Endothelial cell of umbilical vein (primary cell): Measurements from ENCODE around the gene HSCB. TPM values are rescaled to one million over a fixed set of nuclear protein-coding genes. Genes with fewer than 3 reads are reported as not detected.

Experiments
- BruUV-seq: library from RNA; stranded (reverse); fragments of 400-500 nt; replicated peaks from 2 replicates; lab custom pipeline; 2021; lab: Mats Ljungman, UMichigan
- CTCF ChIA-PET: fragments of 300-600, 350-600 bp; sonication (Branson Sonifier 250); formaldehyde crosslinking; loops from one replicate; lab custom pipeline; 2021; ENCODE audit warnings: antibody characterized with exemption, inconsistent platforms; lab: Charles Lee
- POLR2A ChIA-PET: fragments of 300-600, 350-600 bp; sonication (Branson Sonifier 250); formaldehyde crosslinking; loops from one replicate; lab custom pipeline; 2021; ENCODE audit warnings: antibody characterized with exemption, inconsistent platforms; lab: Charles Lee
- DNase-seq: peaks from one replicate; pipeline ENCODE4 v3.0.0-alpha.2; 2011; ENCODE audit warnings: low read depth, low spot score
- FAIRE-seq: peaks from 2 replicates; lab custom pipeline; 2011; peaks lifted over from hg19 to GRCh38; lab: Jason Lieb, UNC
- H2AFZ ChIP-seq: 2 replicates; pipeline ENCODE4 v1.6.0; 2012; ENCODE audit warnings: low read depth, low read length, control low read depth, inconsistent platforms
- H3K27ac ChIP-seq: 2 replicates; pipeline ENCODE4 v1.5.1; 2011; ENCODE audit warnings: low read depth, mild to moderate bottlenecking, control low read depth, low read length, moderate library complexity; ENCODE audit not compliant: insufficient read depth
- H3K27me3 ChIP-seq, 2 experiments: 2 replicates each; pipeline versions ENCODE4 v1.6.0 to v1.6.1; 2011; ENCODE audit warnings: low read length in 2 of 2, mixed read lengths in 1 of 2; ENCODE audit not compliant: control insufficient read depth in 2 of 2, insufficient read depth in 2 of 2
- H3K36me3 ChIP-seq, 2 experiments: 2 replicates in 1 of 2; 3 replicates in 1 of 2; pipeline ENCODE4 v1.5.1; 2011; ENCODE audit warnings: low read length in 2 of 2, mild to moderate bottlenecking in 1 of 2, moderate library complexity in 1 of 2; ENCODE audit not compliant: control insufficient read depth in 2 of 2, insufficient read depth in 2 of 2; ENCODE audit errors: extremely low read depth in 1 of 2
- H3K4me1 ChIP-seq: 3 replicates; pipeline ENCODE4 v1.5.1; 2011; ENCODE audit warnings: mild to moderate bottlenecking, low read length; ENCODE audit not compliant: control insufficient read depth, insufficient read depth; ENCODE audit errors: extremely low read depth
- H3K4me2 ChIP-seq: 2 replicates; pipeline ENCODE4 v1.6.1; 2011; ENCODE audit warnings: low read length, control low read depth, mixed read lengths; ENCODE audit not compliant: insufficient read depth
- H3K4me3 ChIP-seq, 3 experiments: fragments of 200-600 bp in 1 of 3; sonication (generic), shearing (Covaris generic) in 1 of 3; replicated peaks in 1 of 3; 2 replicates each; pipeline ENCODE4 v1.5.1; 2011 to 2016; ENCODE audit warnings: control low read depth in 3 of 3, low read length in 3 of 3, mild to moderate bottlenecking in 2 of 3, inconsistent platforms in 1 of 3, low read depth in 1 of 3, moderate library complexity in 1 of 3; ENCODE audit not compliant: insufficient read depth in 1 of 3
- H3K79me2 ChIP-seq: 2 replicates; pipeline ENCODE4 v1.6.0; 2012; ENCODE audit warnings: low read length, inconsistent platforms; ENCODE audit not compliant: control insufficient read depth, insufficient read depth
- H3K9ac ChIP-seq: replicated peaks from 2 replicates; pipeline ENCODE3; 2011; ENCODE audit warnings: low read length, control low read depth; ENCODE audit not compliant: insufficient read depth; ENCODE audit errors: extremely low read depth
- H3K9me1 ChIP-seq: replicated peaks from 3 replicates; pipeline ENCODE4 v1.6.0; 2011; ENCODE audit warnings: mild to moderate bottlenecking, low read length; ENCODE audit not compliant: control insufficient read depth, insufficient read depth; ENCODE audit errors: extremely low read depth
- H3K9me3 ChIP-seq: replicated peaks from 2 replicates; pipeline ENCODE4 v1.5.1; 2012; ENCODE audit warnings: low read length, inconsistent platforms; ENCODE audit not compliant: control insufficient read depth, insufficient read depth
- H4K20me1 ChIP-seq: replicated peaks from 2 replicates; pipeline ENCODE3; 2011; ENCODE audit warnings: mild to moderate bottlenecking, low read length; ENCODE audit not compliant: control insufficient read depth, insufficient read depth; ENCODE audit errors: extremely low read depth
- CTCF ChIP-seq, 2 donors: IDR thresholded peaks; 1 replicate in 1 of 2; 2 replicates in 1 of 2; pipeline ENCODE4 v1.5.1; 2011; ENCODE audit warnings: low read length in 2 of 2, mild to moderate bottlenecking in 2 of 2, moderate library complexity in 2 of 2, control low read depth in 1 of 2, inconsistent platforms in 1 of 2, low read depth in 1 of 2; ENCODE audit not compliant: insufficient read depth in 1 of 2; ENCODE audit errors: extremely low read depth in 1 of 2
- EZH2 ChIP-seq: IDR thresholded peaks from 2 replicates; pipeline ENCODE4 v1.6.1; 2012; ENCODE audit warnings: borderline replicate concordance, low read depth, mild to moderate bottlenecking, moderate library complexity, low read length, inconsistent platforms; ENCODE audit not compliant: severe bottlenecking
- FOS ChIP-seq: IDR thresholded peaks from 2 replicates; pipeline ENCODE4 v1.6.1; 2011; ENCODE audit warnings: mild to moderate bottlenecking, low read length, moderate library complexity, borderline replicate concordance; ENCODE audit not compliant: insufficient read depth
- GATA2 ChIP-seq: IDR thresholded peaks from 2 replicates; pipeline ENCODE4 v1.7.0; 2011; ENCODE audit warnings: low read depth, mild to moderate bottlenecking, moderate library complexity, mixed read lengths, low read length; ENCODE audit not compliant: insufficient read length, insufficient read depth
- JUN ChIP-seq: IDR thresholded peaks from 2 replicates; pipeline ENCODE4 v1.6.1; 2011; ENCODE audit warnings: borderline replicate concordance, low read depth; ENCODE audit not compliant: insufficient read length, insufficient read depth
- MAX ChIP-seq: IDR thresholded peaks from 2 replicates; pipeline ENCODE4 v1.6.1; 2011; ENCODE audit not compliant: insufficient read depth, insufficient read length
- MYC ChIP-seq: IDR thresholded peaks from one replicate; pipeline ENCODE4 v1.6.1; 2011; ENCODE audit warnings: mild to moderate bottlenecking, low read depth, low read length
- POLR2A ChIP-seq: IDR thresholded peaks from 2 replicates; pipeline ENCODE4 v1.6.1; 2012; ENCODE audit warnings: low read depth, mild to moderate bottlenecking, control low read depth, low read length
- POLR2AphosphoS5 ChIP-seq: IDR thresholded peaks from 2 replicates; pipeline ENCODE4 v1.6.1; 2012; ENCODE audit warnings: low read depth, mild to moderate bottlenecking, control low read depth, low read length, moderate library complexity; ENCODE audit not compliant: insufficient read depth
- dilution Hi-C: fragments of 300-500 bp; cut with MboI; formaldehyde crosslinking; loops from one replicate; pipeline ENCODE4 v1.15.0; 2019; ENCODE audit warnings: low sequenced_read_pairs; ENCODE audit not compliant: extremely low pct_ligation_motif_present
- intact Hi-C: fragments of 100-400 bp; cut with micrococcal nuclease; formaldehyde crosslinking; loops from one replicate; pipeline ENCODE4 v1.10.0; 2022
- polyA plus RNA-seq, 4 experiments: library from polyadenylated mRNA; depleted of rRNA in 3 of 4; stranded (reverse) in 3 of 4; unstranded in 1 of 4; fragments of >200 nt; gene quantifications; 2 replicates each; pipeline versions ENCODE4 v1.2.1 to v1.2.3, GENCODE V29; 2011 to 2012; ENCODE audit warnings: missing spikeins in 1 of 4
- total RNA-seq: library from RNA; stranded (reverse); gene quantifications from 2 replicates; pipeline ENCODE4 v1.2.3, GENCODE V29; 2021

The HSCB gene
- total and polyA plus RNA-seq, 2 donors (not counting 3 experiments of a cell fraction or from before 2014, with no cell fraction given), result 18.4 to 20.3 TPM

GRCh38 chr22:28728621-28729313 is 13.1 kb upstream of the HSCB start:
- ChIA-PET POLR2A (no interaction called here), CTCF (interaction anchor here (1.8 kb wide), 1 partner anchor 43 kb away, joined by 3 read pairs; no protein-coding TSS in a partner anchor)
- intact Hi-C loops, result no loop called here
- no TSS peak for BruUV-seq
- Histone ChIP-seq H3K4me3 (no peak overlapping the region), H3K9me3 (no peaks in the 10 kb centered on the region), H3K9me1 (no peaks in the 10 kb centered on the region), H3K4me1 (no peaks in the 10 kb centered on the region), H3K36me3 (peaks cover 0 to 2% of the 10 kb centered on the region in 2 experiments), H2AFZ (no peak overlapping the region), H3K27me3 (no peaks in the 10 kb centered on the region), H3K9ac (no peak overlapping the region), H3K79me2 (no peaks in the 10 kb centered on the region), H4K20me1 (no peaks in the 10 kb centered on the region), H3K27ac (no peak overlapping the region), H3K4me2 (no peak overlapping the region)
- dilution Hi-C loops, result no loop called here
- no peak for TF ChIP-seq GATA2
- no peak for FAIRE-seq
- no peak for DNase-seq

GRCh38 chr22:28730179-28730578 is 11.7 kb upstream of the HSCB start:
- FAIRE-seq, result no peak
- Histone ChIP-seq H3K36me3 (no peaks in the 10 kb centered on the region), H3K9ac (no peak overlapping the region), H3K27me3 (no peaks in the 10 kb centered on the region), H3K4me3 (no peak overlapping the region), H3K79me2 (no peaks in the 10 kb centered on the region), H4K20me1 (no peaks in the 10 kb centered on the region), H3K9me1 (no peaks in the 10 kb centered on the region), H2AFZ (no peak overlapping the region), H3K27ac (no peak overlapping the region), H3K9me3 (no peaks in the 10 kb centered on the region), H3K4me2 (no peak overlapping the region), H3K4me1 (no peaks in the 10 kb centered on the region)
- CTCF ChIA-PET, result interaction anchor here (0.8 to 1.8 kb wide), 3 partner anchors 20 to 44 kb away, joined by 3 read pairs; no protein-coding TSS in a partner anchor
- POLR2A ChIA-PET, result no interaction called here
- TF ChIP-seq GATA2, result no peak
- TF ChIP-seq POLR2A, result no peak
- no peak for TF ChIP-seq FOS
- no peak for TF ChIP-seq JUN
- no peak for TF ChIP-seq EZH2
- no peak for TF ChIP-seq MYC
- no peak for TF ChIP-seq MAX
- TF ChIP-seq POLR2AphosphoS5, result no peak
- TF ChIP-seq CTCF (IDR thresholded peaks at IDR 0.05; ENCODE audit: extremely low read depth in 1 of 2, insufficient read depth in 1 of 2, low read depth in 1 of 2, low read length in 2 of 2), result no peak
- dilution Hi-C loops (no loop called here), intact Hi-C loops (no loop called here)
- BruUV-seq, result no TSS peak
- no peak for DNase-seq
